Calu3 (cell line): ENCODE measurements around the gene FRS2. TPM values are rescaled to one million over a fixed set of nuclear protein-coding genes. Genes with fewer than 3 reads are reported as not detected.

Experiments
- BruUV-seq: library from RNA; stranded (reverse); fragments of 400-500 nt; replicated peaks from 2 replicates; lab custom pipeline; 2021; lab: Mats Ljungman, UMichigan
- CTCF ChIA-PET: fragments of 300-600 bp; sonication (Branson Sonifier 250); formaldehyde crosslinking; loops from one replicate; lab custom pipeline; 2022; ENCODE audit warnings: antibody characterized with exemption; lab: Charles Lee
- DNase-seq: peaks from one replicate; pipeline ENCODE4 v3.0.0; 2022
- H3K27ac Mint-ChIP-seq: one replicate; pipeline ENCODE4 v1.8.0; 2022; ENCODE audit warnings: mixed read lengths; ENCODE audit not compliant: unreplicated experiment
- H3K27me3 Mint-ChIP-seq: one replicate; pipeline ENCODE4 v1.8.0; 2022; ENCODE audit warnings: mixed read lengths; ENCODE audit not compliant: unreplicated experiment
- H3K36me3 Mint-ChIP-seq: one replicate; pipeline ENCODE4 v1.8.0; 2022; ENCODE audit warnings: mild to moderate bottlenecking, moderate library complexity, mixed read lengths; ENCODE audit not compliant: insufficient read depth, unreplicated experiment
- H3K4me1 Mint-ChIP-seq: one replicate; pipeline ENCODE4 v1.8.0; 2022; ENCODE audit warnings: mild to moderate bottlenecking, low read depth, mixed read lengths; ENCODE audit not compliant: unreplicated experiment
- H3K4me3 Mint-ChIP-seq: one replicate; pipeline ENCODE4 v1.8.0; 2022; ENCODE audit warnings: mild to moderate bottlenecking, low read depth, moderate library complexity, mixed read lengths; ENCODE audit not compliant: unreplicated experiment
- H3K9me3 Mint-ChIP-seq: one replicate; pipeline ENCODE4 v1.8.0; 2022; ENCODE audit warnings: low read depth, mixed read lengths; ENCODE audit not compliant: unreplicated experiment
- intact Hi-C: fragments of 100-400 bp; cut with micrococcal nuclease; formaldehyde crosslinking; loops from one replicate; pipeline ENCODE4 v1.10.0; 2022; ENCODE audit not compliant: unreplicated experiment
- total RNA-seq: library from RNA; stranded (reverse); gene quantifications from 2 replicates; pipeline ENCODE4 v1.2.3, GENCODE V29; 2022
- TF ChIP-seq, protein P1 (sequence below): fragments of 200-600 bp; IDR thresholded peaks from one replicate; pipeline ENCODE4 v1.8.0; 2022; ENCODE audit warnings: antibody characterized with exemption; ENCODE audit not compliant: unreplicated experiment

Gene FRS2
- total RNA-seq, 1 experiment from 2014 or later: 27.5 TPM

DNA sequence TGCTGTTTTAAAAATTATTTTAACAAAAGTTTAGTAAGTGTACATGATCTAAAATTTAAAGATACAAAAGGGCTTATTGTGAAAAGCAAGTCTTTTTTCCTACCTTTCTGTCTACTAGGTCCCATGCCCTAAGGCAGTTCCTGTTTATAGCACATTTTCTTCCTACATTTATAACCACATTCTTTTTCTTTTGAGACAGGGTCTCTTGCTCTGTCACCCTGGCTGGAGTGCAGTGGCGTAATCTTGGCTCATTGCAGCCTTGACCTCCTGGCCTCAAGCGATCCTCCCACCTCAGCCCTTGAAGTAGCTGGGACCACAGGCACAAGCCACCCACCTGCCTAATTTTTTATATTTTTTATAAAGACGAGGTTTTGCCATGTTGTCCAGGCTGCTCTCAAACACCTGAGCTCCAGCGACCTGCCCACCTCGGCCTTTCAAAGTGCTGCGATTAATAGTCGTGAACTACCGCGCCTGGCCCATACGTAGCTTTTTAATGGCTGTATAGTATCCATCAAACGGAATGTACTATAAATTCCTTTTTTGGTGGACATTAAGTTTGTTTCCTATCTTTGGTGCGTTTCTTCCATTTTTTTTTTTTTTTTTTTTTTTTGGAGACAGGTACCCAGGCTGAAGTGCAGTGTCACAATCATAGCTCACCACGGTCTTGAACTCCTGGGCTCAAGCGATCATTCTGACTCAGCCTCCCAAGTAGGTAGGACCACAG is 20.9 kb downstream of the FRS2 start:
- Mint-ChIP-seq H3K36me3 (peaks cover 13% of the 10 kb centered on the region), H3K4me3 (no peak overlapping the region), H3K9me3 (peaks cover 7% of the 10 kb centered on the region), H3K27ac (no peak overlapping the region), H3K27me3 (no peaks in the 10 kb centered on the region), H3K4me1 (no peaks in the 10 kb centered on the region)
- intact Hi-C loops: no loop called here
- CTCF ChIA-PET: no interaction called here
- no peak for DNase-seq
- BruUV-seq: no TSS peak
- TF ChIP-seq, protein P1, sequence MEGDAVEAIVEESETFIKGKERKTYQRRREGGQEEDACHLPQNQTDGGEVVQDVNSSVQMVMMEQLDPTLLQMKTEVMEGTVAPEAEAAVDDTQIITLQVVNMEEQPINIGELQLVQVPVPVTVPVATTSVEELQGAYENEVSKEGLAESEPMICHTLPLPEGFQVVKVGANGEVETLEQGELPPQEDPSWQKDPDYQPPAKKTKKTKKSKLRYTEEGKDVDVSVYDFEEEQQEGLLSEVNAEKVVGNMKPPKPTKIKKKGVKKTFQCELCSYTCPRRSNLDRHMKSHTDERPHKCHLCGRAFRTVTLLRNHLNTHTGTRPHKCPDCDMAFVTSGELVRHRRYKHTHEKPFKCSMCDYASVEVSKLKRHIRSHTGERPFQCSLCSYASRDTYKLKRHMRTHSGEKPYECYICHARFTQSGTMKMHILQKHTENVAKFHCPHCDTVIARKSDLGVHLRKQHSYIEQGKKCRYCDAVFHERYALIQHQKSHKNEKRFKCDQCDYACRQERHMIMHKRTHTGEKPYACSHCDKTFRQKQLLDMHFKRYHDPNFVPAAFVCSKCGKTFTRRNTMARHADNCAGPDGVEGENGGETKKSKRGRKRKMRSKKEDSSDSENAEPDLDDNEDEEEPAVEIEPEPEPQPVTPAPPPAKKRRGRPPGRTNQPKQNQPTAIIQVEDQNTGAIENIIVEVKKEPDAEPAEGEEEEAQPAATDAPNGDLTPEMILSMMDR: no peak

DNA sequence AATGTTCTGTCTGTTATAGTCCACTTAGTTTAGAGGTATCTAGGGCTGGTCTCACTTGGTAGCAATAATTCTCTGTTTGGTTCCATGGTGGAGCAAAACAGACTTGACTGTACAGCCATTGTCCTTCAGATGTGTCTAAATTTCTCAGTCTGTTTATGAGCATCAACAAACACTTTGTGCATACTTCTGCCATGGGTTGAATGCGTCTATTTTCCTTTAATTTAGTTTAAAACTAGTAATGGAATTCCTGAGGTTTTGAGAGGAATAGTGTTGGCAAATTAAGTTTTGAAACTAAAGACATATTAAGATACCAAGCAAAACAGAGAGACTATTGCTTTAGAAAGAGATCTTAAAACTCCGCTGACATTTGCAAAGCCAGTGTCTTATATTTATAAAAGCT is 22.6 kb downstream of the FRS2 start:
- Mint-ChIP-seq H3K27ac (no peak overlapping the region), H3K4me1 (peaks cover 12% of the 10 kb centered on the region), H3K36me3 (peaks cover 9% of the 10 kb centered on the region), H3K4me3 (no peak overlapping the region), H3K9me3 (no peaks in the 10 kb centered on the region), H3K27me3 (no peaks in the 10 kb centered on the region)
- intact Hi-C loops: no loop called here
- TF ChIP-seq, protein P1: no peak
- no peak for DNase-seq
- no TSS peak for BruUV-seq
- CTCF ChIA-PET: no interaction called here

DNA sequence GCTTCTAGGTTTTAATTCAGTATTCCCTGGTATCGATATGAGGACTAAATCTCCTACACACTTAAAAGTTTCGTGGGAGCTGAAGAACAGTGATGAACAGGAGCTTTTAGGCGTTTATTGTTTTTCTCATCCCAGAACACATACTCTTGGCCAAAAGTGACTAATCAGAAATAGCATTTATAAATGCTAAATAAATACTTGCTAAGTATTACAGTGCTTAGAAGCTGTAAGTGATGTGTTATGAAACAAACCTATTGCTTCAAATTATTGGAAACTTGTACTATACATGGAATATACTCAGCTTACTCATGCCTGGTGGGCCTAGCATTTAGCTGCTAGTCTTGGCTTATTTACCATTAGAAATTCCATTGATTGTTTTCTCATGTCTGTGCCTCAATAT is 24.9 kb downstream of the FRS2 start:
- Mint-ChIP-seq H3K4me1 (peaks cover 35% of the 10 kb centered on the region), H3K36me3 (peaks cover 11% of the 10 kb centered on the region), H3K27ac (no peak overlapping the region), H3K9me3 (no peaks in the 10 kb centered on the region), H3K27me3 (no peaks in the 10 kb centered on the region), H3K4me3 (no peak overlapping the region)
- DNase-seq: no peak
- intact Hi-C loops: no loop called here
- no TSS peak for BruUV-seq
- CTCF ChIA-PET: no interaction called here
- TF ChIP-seq, protein P1: no peak

DNA sequence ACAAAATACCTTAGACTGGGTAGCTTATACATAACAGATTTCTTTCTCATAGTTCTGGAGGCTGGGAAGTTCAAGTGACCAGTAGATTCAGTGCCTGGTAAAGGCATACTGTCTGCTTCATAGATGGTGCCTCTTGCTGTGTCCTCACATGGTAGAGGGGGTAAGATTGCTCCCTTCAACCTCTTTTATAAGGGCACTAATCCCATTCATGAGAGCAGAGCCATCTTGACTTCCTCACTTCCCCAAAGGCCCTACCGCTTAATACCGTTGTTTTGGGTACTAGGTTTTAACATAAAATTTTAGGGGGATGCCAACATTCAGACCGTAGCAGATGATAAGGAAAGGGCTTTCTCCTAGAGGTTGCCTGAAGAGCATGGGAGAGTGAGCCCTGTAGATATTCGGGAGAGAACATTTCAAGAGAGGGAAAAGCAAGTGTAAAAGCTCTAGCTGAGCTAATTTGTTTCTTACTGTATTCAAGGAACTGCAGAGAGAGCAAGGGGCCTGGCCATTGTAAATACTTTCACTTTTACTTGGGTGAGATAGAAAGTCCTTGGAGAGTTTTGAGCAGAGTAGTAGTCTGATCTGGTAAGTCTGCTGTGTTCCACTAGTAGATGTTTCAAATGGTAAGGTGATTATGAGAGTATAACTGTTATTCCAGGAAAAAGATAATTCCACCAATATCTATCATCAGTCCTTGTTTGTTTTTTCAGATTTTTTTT is 27.3 kb downstream of the FRS2 start:
- Mint-ChIP-seq H3K9me3 (no peaks in the 10 kb centered on the region), H3K4me1 (peaks cover 44% of the 10 kb centered on the region), H3K4me3 (no peak overlapping the region), H3K36me3 (peaks cover 4% of the 10 kb centered on the region), H3K27ac (no peak overlapping the region), H3K27me3 (no peaks in the 10 kb centered on the region)
- BruUV-seq: no TSS peak
- CTCF ChIA-PET: no interaction called here
- intact Hi-C loops: no loop called here
- DNase-seq: no peak
- TF ChIP-seq, protein P1: no peak
